ENCODE results near the gene DEDD.

Gene DEDD

GRCh38 chr1:161163793-161164192, 31.3 kb upstream of the DEDD start:
- no peak for DNase-seq (ENCODE audit: low spot score)

DNA sequence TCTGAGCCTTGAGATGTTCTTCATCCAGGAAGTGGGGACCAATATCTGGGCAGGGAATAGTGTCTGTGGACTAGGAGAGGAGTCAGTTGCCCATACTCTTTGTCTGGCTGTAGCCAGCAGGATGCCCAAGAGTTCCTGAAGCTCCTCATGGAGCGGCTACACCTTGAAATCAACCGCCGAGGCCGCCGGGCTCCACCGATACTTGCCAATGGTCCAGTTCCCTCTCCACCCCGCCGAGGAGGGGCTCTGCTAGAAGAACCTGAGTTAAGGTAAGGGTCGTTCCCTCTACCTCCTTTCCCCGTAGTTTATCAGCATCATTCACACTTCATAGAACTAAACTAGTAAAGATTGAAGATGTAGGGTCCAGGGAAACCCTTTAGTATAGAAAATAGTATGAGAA, 30.3 kb upstream of the DEDD start:
- DNase-seq (ENCODE audit: low spot score): no peak

GRCh38 chr1:161162052-161162451, 29.6 kb upstream of the DEDD start:
- DNase-seq (ENCODE audit: low spot score): no peak

GRCh38 chr1:161161652-161162051, 29.2 kb upstream of the DEDD start:
- no peak for DNase-seq (ENCODE audit: low spot score)

DNA sequence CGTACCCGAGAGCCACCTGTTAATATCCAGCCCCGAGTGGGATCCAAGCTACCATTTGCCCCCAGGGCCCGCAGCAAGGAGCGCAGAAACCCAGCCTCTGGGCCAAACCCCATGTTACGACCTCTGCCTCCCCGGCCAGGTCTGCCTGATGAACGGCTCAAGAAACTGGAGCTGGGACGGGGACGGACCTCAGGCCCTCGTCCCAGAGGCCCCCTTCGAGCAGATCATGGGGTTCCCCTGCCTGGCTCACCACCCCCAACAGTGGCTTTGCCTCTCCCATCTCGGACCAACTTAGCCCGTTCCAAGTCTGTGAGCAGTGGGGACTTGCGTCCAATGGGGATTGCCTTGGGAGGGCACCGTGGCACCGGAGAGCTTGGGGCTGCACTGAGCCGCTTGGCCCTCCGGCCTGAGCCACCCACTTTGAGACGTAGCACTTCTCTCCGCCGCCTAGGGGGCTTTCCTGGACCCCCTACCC, 28.2 kb upstream of the DEDD start:
- DNase-seq (ENCODE audit: low spot score): no peak

DNA sequence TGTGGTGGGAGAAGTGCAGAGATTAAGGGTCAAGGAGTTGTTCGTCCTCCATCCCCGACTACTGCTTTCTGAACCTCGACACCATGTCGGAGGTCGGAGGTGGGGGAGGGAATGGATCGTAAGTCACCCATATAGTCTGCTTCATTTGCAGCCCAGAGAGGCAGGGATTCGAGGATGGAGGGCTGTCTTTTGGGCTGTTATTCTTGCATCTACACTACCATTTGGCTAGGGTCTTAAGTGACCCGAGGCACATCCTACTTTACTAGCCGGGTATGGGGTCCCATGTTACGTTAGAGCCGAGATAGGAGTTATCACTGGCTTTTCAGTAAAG, 27.4 kb upstream of the DEDD start:
- no peak for DNase-seq (ENCODE audit: low spot score)

- DNase-seq (ENCODE audit: low spot score): peak; percentile 92
Observed at GRCh38 chr1:161159087-161159912, 26.8 kb upstream of the DEDD start, which contains the start of gene USP21. TSS of gene USP21 (plus strand) at chr1:161159500. CDS start at chr1:161160641, 1,141 bp downstream.

DNA sequence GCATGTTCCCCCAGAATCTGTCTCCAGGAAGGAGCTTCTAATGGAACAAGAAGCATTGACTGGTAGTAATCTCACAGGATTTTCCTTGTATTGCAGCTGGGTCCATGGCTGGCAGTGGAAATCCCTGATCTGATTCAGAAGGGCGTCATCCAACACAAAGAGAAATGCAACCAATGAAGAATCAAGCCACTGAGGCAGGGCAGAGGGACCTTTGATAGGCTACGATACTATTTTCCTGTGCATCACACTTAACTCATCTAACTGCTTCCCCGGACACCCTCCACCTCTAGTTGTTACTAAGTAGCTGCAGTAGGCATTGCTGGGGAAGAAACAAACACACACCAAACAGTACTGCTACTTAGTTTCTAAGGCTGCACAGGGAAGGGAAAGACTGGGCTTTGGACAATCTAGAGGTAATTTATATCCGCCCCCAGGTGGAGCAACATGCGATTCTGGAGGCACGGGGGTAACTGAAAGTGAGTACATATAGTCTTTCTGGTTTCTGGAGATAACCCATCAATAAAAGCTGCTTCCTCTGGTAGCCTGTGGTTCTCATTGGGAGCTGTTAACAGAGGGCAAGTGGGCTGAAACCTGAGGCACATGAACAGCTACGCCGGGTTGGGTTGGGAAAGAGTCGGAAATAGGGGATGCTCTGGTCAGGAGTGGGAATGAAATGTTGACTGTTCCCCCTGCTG, 26.0 kb upstream of the DEDD start:
- DNase-seq (ENCODE audit: low spot score): no peak

- DNase-seq (ENCODE audit: low spot score): no peak
Observed at GRCh38 chr1:161157867-161158266, 25.4 kb upstream of the DEDD start.

DNA sequence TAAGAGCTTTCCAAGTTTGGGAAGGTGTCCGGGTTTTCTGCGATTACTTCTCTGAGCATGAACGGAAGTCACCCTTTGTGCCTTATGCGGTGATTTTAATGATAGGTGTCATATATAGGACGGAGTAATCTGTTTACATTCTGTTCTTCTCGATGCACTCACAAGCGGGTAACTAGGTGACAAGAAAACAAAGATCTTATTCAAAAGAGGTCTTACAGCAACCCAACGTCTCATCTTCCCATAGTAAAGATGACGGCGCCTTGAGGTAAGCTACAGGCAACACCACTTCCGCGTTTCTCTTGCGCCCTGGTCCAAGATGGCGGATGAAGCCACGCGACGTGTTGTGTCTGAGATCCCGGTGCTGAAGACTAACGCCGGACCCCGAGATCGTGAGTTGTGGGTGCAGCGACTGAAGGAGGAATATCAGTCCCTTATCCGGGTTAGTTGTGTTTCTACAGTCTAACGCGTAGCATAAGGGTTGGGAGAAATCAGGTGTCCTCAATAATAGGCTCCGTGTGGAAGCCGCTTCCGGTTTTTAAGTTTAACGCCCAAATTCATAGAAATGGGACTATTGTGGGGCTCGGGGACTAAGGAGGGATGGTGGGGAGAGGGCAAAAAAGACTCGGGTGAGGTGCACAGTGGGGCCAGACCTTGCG, 21.3 kb upstream of the DEDD start, which contains the start of gene UFC1:
Gene UFC1 (plus strand): TSS at position 297 of the 656 bp plus-strand sequence. CDS start 20 bp downstream, at position 317.
- DNase-seq (ENCODE audit: low spot score): peak; percentile 90

DNA sequence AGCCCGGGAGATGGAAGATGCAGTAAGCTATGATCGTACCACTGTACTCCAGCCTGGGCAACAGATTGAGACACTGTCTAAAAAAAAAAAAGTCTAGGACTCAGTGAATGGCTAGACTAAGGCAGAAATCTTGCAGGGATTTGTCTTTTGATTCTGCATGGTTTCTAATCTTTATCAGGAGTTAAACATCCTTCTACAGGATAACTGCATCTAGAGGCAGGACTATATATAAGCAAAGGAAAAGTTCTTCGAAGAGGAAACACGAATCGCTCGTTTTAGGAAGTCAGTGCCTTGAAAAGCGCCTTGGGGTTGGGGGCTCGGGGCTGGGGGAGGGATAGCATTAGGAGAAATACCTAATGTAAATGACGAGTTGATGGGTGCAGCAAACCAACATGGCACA, 20.7 kb upstream of the DEDD start:
- DNase-seq (ENCODE audit: low spot score): no peak

GRCh38 chr1:161145832-161146231, 13.4 kb upstream of the DEDD start:
- DNase-seq (ENCODE audit: low spot score): no peak

- DNase-seq (ENCODE audit: low spot score): no peak
Observed at GRCh38 chr1:161140755-161141400, 8.4 kb upstream of the DEDD start.

GRCh38 chr1:161139766-161140165, 7.3 kb upstream of the DEDD start:
- peak; percentile 52 for DNase-seq (ENCODE audit: low spot score)

- DNase-seq (ENCODE audit: low spot score): no peak
Observed at GRCh38 chr1:161138431-161138830, 6.0 kb upstream of the DEDD start.

- no peak for DNase-seq (ENCODE audit: low spot score)
Observed at GRCh38 chr1:161137881-161138280, 5.4 kb upstream of the DEDD start.

- no peak for DNase-seq (ENCODE audit: low spot score)
Observed at GRCh38 chr1:161133220-161133740, 813 bp upstream of the DEDD start.

DNA sequence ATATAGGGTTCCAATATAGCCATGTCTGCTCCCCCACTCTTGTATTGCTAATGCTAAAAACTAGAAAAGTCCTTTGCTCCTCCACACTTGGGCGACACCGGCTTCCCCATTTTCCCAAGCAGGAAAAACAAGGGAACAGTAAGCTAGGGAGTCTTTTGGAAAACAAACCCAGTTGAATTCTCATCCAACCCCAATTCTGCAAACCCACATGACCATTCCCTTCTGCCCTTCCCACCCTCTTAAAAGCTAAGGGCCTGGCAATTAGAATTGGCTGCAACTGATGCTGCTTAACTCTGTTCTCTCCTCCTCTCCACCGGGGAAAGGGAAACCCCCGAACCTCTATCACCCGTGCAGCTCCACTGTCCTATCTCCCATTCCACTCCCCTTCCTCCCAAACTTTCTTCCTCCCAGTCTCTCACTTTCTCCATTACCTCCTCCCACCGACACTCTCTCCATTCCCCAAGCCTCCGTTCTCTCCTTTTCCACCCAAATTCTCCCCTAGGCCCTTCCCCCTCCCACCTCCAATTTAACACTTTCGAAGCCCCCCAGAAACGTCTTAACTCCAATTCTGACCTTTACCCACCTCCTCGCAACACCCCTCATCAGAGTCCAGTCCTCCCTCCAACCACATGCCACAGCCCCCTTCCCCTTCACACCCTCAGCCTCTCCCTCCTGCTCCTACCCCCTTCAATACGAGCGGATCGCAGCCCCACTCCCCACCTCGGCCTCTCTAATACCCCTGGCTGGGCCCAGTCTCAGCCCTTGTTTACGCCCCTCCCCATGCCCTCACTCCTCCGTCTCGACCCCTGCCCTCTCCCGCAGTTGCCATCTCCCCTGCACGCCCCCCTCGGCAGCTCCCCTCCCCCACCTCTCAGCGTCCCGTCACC, 701 bp downstream of the DEDD start:
- no peak for DNase-seq (ENCODE audit: low spot score)

GRCh38 chr1:161130266-161130665, 2.2 kb downstream of the DEDD start:
- DNase-seq (ENCODE audit: low spot score): no peak

- no peak for DNase-seq (ENCODE audit: low spot score)
Observed at GRCh38 chr1:161128591-161129420, 3.7 kb downstream of the DEDD start.

All from SK-N-DZ (cell line).